ENCODE data around the gene MACROH2A1. TPM values are rescaled to one million over a fixed set of nuclear protein-coding genes. Genes with fewer than 3 reads are reported as not detected.

MACROH2A1 gene
- polyA plus RNA-seq, 4 donors: 154 to 353 (median 210) TPM

DNA sequence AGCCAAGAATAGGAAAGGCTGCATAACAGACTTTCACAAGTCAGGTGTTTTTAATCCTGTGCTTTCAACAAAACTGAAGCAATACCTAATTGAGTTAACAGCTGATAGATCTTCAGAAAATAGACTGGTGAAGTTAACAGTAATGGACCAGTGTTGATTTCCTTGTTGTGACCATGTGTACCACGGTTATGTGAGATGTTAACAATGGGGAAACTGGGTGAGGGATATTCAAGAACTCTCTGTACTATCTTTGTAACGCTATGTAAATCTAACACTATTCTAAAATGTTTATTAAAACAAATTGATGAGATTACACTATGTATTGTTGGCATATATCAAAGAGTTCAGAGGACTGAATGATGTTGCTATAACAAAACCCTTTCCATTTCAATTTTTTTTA, 36.9 kb downstream of the MACROH2A1 start:
- H3K36me3 ChIP-seq (ENCODE audit: control insufficient read depth in 3 of 3, insufficient read depth in 2 of 3, low read depth in 1 of 3, low read length in 3 of 3): peaks cover 0 to 31% (median 11%) of the 10 kb centered on the region in 3 donors
- peaks cover under 1 to 3% (median 1%) of the 10 kb centered on the region in 3 donors for H3K4me1 ChIP-seq (ENCODE audit: control insufficient read depth in 3 of 3, insufficient read depth in 2 of 3, low read depth in 1 of 3, low read length in 2 of 3)
- no peaks in the 10 kb centered on the region for H3K27me3 ChIP-seq (ENCODE audit: control insufficient read depth in 3 of 3, insufficient read depth in 3 of 3, low read length in 3 of 3)
- FAIRE-seq (no peak), DNase-seq (no peak)
- WGBS, 3 donors: 89 to 93% (median 93%) methylated on average over 2 of the region's 2 CpGs
- H3K27ac ChIP-seq (ENCODE audit: low read depth in 1 of 3, low read length in 2 of 3): no peak overlapping the region
- no peaks in the 10 kb centered on the region for H3K9me3 ChIP-seq (ENCODE audit: control insufficient read depth in 2 of 2, insufficient read depth in 1 of 2, low read depth in 1 of 2, low read length in 1 of 2)
- H3K4me3 ChIP-seq (ENCODE audit: low read depth in 1 of 3, low read length in 3 of 3): no peak overlapping the region

GRCh38 chr5:135360278-135361274, 38.5 kb downstream of the MACROH2A1 start:
- Histone ChIP-seq H3K4me3 (ENCODE audit: low read depth in 1 of 3, low read length in 3 of 3) (no peak overlapping the region), H3K27me3 (ENCODE audit: control insufficient read depth in 3 of 3, insufficient read depth in 3 of 3, low read length in 3 of 3) (no peaks in the 10 kb centered on the region), H3K4me1 (ENCODE audit: control insufficient read depth in 3 of 3, insufficient read depth in 2 of 3, low read depth in 1 of 3, low read length in 2 of 3) (peaks cover 0 to 5% (median 1%) of the 10 kb centered on the region in 3 donors), H3K9me3 (ENCODE audit: control insufficient read depth in 2 of 2, insufficient read depth in 1 of 2, low read depth in 1 of 2, low read length in 1 of 2) (no peaks in the 10 kb centered on the region), H3K27ac (ENCODE audit: low read depth in 1 of 3, low read length in 2 of 3) (no peak overlapping the region), H3K36me3 (ENCODE audit: control insufficient read depth in 3 of 3, insufficient read depth in 2 of 3, low read depth in 1 of 3, low read length in 3 of 3) (peaks cover 0 to 41% (median 14%) of the 10 kb centered on the region in 3 donors)
- no peak for DNase-seq
- WGBS, 3 donors: 78 to 86% (median 85%) methylated on average over 16 of the region's 16 CpGs
- FAIRE-seq: no peak

GRCh38 chr5:135359374-135360165, 39.5 kb downstream of the MACROH2A1 start:
- Histone ChIP-seq H3K4me1 (ENCODE audit: control insufficient read depth in 3 of 3, insufficient read depth in 2 of 3, low read depth in 1 of 3, low read length in 2 of 3) (peaks cover 0 to 5% (median 0%) of the 10 kb centered on the region in 3 donors), H3K4me3 (ENCODE audit: low read depth in 1 of 3, low read length in 3 of 3) (no peak overlapping the region), H3K9me3 (ENCODE audit: control insufficient read depth in 2 of 2, insufficient read depth in 1 of 2, low read depth in 1 of 2, low read length in 1 of 2) (no peaks in the 10 kb centered on the region), H3K27me3 (ENCODE audit: control insufficient read depth in 3 of 3, insufficient read depth in 3 of 3, low read length in 3 of 3) (no peaks in the 10 kb centered on the region), H3K27ac (ENCODE audit: low read depth in 1 of 3, low read length in 2 of 3) (no peak overlapping the region), H3K36me3 (ENCODE audit: control insufficient read depth in 3 of 3, insufficient read depth in 2 of 3, low read depth in 1 of 3, low read length in 3 of 3) (peaks cover 4 to 47% (median 19%) of the 10 kb centered on the region in 3 donors)
- FAIRE-seq (no peak), DNase-seq (no peak)
- WGBS, 3 donors: 80 to 90% (median 86%) methylated on average over 8 of the region's 8 CpGs

DNA sequence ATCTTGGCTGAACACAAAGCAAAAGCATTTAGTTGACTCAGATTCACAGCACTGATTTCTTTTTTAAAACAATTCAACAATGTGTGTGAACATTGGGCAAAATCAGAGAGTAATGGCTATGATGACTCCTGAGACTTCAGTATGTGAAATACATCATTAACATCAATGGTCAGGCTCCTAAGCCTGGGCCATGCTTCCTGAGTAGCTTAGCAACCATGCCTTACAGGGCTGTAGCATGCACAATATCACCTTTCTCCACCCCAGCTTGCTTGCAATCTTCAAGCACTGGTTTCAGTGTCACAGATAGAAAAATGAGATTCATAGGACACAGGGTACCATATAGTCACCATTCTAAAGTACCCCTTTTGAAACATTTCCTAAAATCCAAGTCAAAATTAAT, 41.3 kb downstream of the MACROH2A1 start:
- no peaks in the 10 kb centered on the region for H3K9me3 ChIP-seq (ENCODE audit: control insufficient read depth in 2 of 2, insufficient read depth in 1 of 2, low read depth in 1 of 2, low read length in 1 of 2)
- DNase-seq: no peak
- peaks cover 4 to 56% (median 19%) of the 10 kb centered on the region in 3 donors for H3K36me3 ChIP-seq (ENCODE audit: control insufficient read depth in 3 of 3, insufficient read depth in 2 of 3, low read depth in 1 of 3, low read length in 3 of 3)
- FAIRE-seq: no peak
- H3K4me3 ChIP-seq (ENCODE audit: low read depth in 1 of 3, low read length in 3 of 3): no peak overlapping the region
- no peaks in the 10 kb centered on the region for H3K27me3 ChIP-seq (ENCODE audit: control insufficient read depth in 3 of 3, insufficient read depth in 3 of 3, low read length in 3 of 3)
- H3K4me1 ChIP-seq (ENCODE audit: control insufficient read depth in 3 of 3, insufficient read depth in 2 of 3, low read depth in 1 of 3, low read length in 2 of 3): peaks cover 0 to 5% (median 0%) of the 10 kb centered on the region in 3 donors
- H3K27ac ChIP-seq (ENCODE audit: low read depth in 1 of 3, low read length in 2 of 3): no peak overlapping the region

- H3K36me3 ChIP-seq (ENCODE audit: control insufficient read depth in 3 of 3, insufficient read depth in 2 of 3, low read depth in 1 of 3, low read length in 3 of 3): peaks cover 4 to 62% (median 19%) of the 10 kb centered on the region in 3 donors
- peak overlapping the region in 1 of 3 donors; percentile 47 for H3K27ac ChIP-seq (ENCODE audit: low read depth in 1 of 3, low read length in 2 of 3)
- 34 to 41% (median 38%) methylated on average over 6 of the region's 6 CpGs for WGBS, 3 donors
These were observed 42.3 kb downstream of the MACROH2A1 start for GRCh38 chr5:135356522-135357318.

GRCh38 chr5:135355169-135355568, 43.9 kb downstream of the MACROH2A1 start:
- peaks cover 0 to 5% (median 0%) of the 10 kb centered on the region in 3 donors for H3K4me1 ChIP-seq (ENCODE audit: control insufficient read depth in 3 of 3, insufficient read depth in 2 of 3, low read depth in 1 of 3, low read length in 2 of 3)
- WGBS, 3 donors: 92 to 100% (median 100%) methylated on average over 1 of the region's 1 CpG
- no peaks in the 10 kb centered on the region for H3K9me3 ChIP-seq (ENCODE audit: control insufficient read depth in 2 of 2, insufficient read depth in 1 of 2, low read depth in 1 of 2, low read length in 1 of 2)
- DNase-seq (no peak), FAIRE-seq (no peak)
- H3K27me3 ChIP-seq (ENCODE audit: control insufficient read depth in 3 of 3, insufficient read depth in 3 of 3, low read length in 3 of 3): no peaks in the 10 kb centered on the region
- H3K27ac ChIP-seq (ENCODE audit: low read depth in 1 of 3, low read length in 2 of 3): no peak overlapping the region
- H3K4me3 ChIP-seq (ENCODE audit: low read depth in 1 of 3, low read length in 3 of 3): no peak overlapping the region
- H3K36me3 ChIP-seq (ENCODE audit: control insufficient read depth in 3 of 3, insufficient read depth in 2 of 3, low read depth in 1 of 3, low read length in 3 of 3): peaks cover 4 to 64% (median 17%) of the 10 kb centered on the region in 3 donors

More at GRCh38 chr5:135356522-135357318, 42.3 kb downstream of the MACROH2A1 start:
- Histone ChIP-seq H3K27me3 (ENCODE audit: control insufficient read depth in 3 of 3, insufficient read depth in 3 of 3, low read length in 3 of 3) (no peaks in the 10 kb centered on the region), H3K9me3 (ENCODE audit: control insufficient read depth in 2 of 2, insufficient read depth in 1 of 2, low read depth in 1 of 2, low read length in 1 of 2) (no peaks in the 10 kb centered on the region), H3K4me1 (ENCODE audit: control insufficient read depth in 3 of 3, insufficient read depth in 2 of 3, low read depth in 1 of 3, low read length in 2 of 3) (peaks cover 0 to 5% (median 0%) of the 10 kb centered on the region in 3 donors), H3K4me3 (ENCODE audit: low read depth in 1 of 3, low read length in 3 of 3) (no peak overlapping the region)
- no peak for FAIRE-seq
- DNase-seq: peak in 1 of 2 donors; percentile 46

DNA sequence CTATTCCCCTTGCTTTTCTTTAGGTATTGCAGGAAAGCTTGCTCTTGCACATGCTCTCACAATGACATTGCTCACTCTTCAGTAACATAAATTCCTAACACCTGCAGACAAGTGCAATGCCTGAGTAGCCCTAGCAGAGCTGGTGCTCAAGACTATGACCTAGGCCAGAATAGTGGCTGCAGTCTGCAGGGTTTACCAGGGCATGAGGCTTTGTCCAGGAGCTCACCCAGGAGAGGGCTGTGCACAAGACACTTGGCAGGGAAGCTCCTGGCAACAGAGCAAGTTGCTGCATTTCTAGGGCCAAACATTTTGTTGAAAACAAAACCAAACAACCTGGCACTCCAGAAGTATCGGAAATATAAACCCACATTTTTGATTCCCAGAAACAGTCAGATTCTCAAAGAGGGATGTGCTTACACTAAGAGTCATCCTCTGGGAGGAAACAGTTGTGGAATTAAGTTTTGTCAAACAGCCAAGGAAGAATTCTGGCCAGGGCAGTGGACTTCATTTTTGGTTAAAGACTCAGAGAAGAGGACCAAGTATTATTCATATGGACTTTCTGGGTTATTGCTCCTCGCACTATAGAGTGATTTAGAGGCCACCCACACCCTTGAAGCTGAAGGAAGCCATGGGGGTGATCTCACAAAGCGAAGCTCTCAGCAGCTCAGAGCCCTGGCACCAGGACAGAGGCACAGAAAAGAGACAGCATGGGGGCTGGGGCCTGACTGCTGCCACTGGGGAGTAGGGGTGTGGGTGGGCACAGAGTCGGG, 44.9 kb downstream of the MACROH2A1 start:
- Histone ChIP-seq H3K4me1 (ENCODE audit: control insufficient read depth in 3 of 3, insufficient read depth in 2 of 3, low read depth in 1 of 3, low read length in 2 of 3) (peaks cover 0 to 5% (median 0%) of the 10 kb centered on the region in 3 donors), H3K36me3 (ENCODE audit: control insufficient read depth in 3 of 3, insufficient read depth in 2 of 3, low read depth in 1 of 3, low read length in 3 of 3) (peaks cover 4 to 66% (median 13%) of the 10 kb centered on the region in 3 donors), H3K9me3 (ENCODE audit: control insufficient read depth in 2 of 2, insufficient read depth in 1 of 2, low read depth in 1 of 2, low read length in 1 of 2) (no peaks in the 10 kb centered on the region), H3K4me3 (ENCODE audit: low read depth in 1 of 3, low read length in 3 of 3) (no peak overlapping the region), H3K27ac (ENCODE audit: low read depth in 1 of 3, low read length in 2 of 3) (peak overlapping the region in 1 of 3 donors; percentile 47), H3K27me3 (ENCODE audit: control insufficient read depth in 3 of 3, insufficient read depth in 3 of 3, low read length in 3 of 3) (no peaks in the 10 kb centered on the region)
- FAIRE-seq (no peak), DNase-seq (peak in 1 of 2 donors; percentile 19)
- WGBS, 3 donors: 61 to 91% (median 83%) methylated on average over 4 of the region's 4 CpGs

All from small intestine (tissue), 7 donors.